ENCODE measurements around the gene SSU72.

- TF ChIP-seq CTCF (IDR thresholded peaks at IDR 0.05) (no peak), POLR2A (IDR thresholded peaks at IDR 0.05) (no peak)
Observed at GRCh38 chr1:1613509-1614082, 38.9 kb upstream of the SSU72 start.
